Karpas-422 (cell line): ENCODE results near the gene NIPA2. TPM values are rescaled to one million over a fixed set of nuclear protein-coding genes. Genes with fewer than 3 reads are reported as not detected.

ENCODE experiments used
- DNase-seq: peaks from one replicate; pipeline ENCODE4 v3.0.0-alpha.2; 2015
- H2AFZ ChIP-seq: fragments of 200-600 bp; sonication (generic); 2 replicates; pipeline ENCODE4 v1.6.1; 2014; ENCODE audit warnings: antibody characterized with exemption, low read length, mixed read lengths
- H3K27ac ChIP-seq: fragments of 200-600 bp; sonication (generic); 2 replicates; pipeline ENCODE4 v1.5.1; 2014; ENCODE audit warnings: mild to moderate bottlenecking, low read length, moderate library complexity
- H3K27me3 ChIP-seq: fragments of 200-600 bp; sonication (generic); 2 replicates; pipeline ENCODE4 v1.6.1; 2014; ENCODE audit warnings: low read length, mixed read lengths
- H3K36me3 ChIP-seq: fragments of 200-600 bp; sonication (generic); 2 replicates; pipeline ENCODE4 v1.6.1; 2014; ENCODE audit warnings: low read length, mixed read lengths; ENCODE audit not compliant: insufficient read depth
- H3K4me1 ChIP-seq: fragments of 200-600 bp; sonication (generic); 2 replicates; pipeline ENCODE4 v1.6.1; 2014; ENCODE audit warnings: mild to moderate bottlenecking, low read length, mixed read lengths
- H3K4me2 ChIP-seq: fragments of 200-600 bp; sonication (generic); 2 replicates; pipeline ENCODE4 v1.6.1; 2014; ENCODE audit warnings: low read length, low read depth, mild to moderate bottlenecking; ENCODE audit not compliant: poor library complexity, severe bottlenecking
- H3K4me3 ChIP-seq: fragments of 200-600 bp; sonication (generic); 2 replicates; pipeline ENCODE4 v1.5.1; 2014; ENCODE audit warnings: mild to moderate bottlenecking, antibody characterized with exemption, low read length, mixed read lengths
- H3K79me2 ChIP-seq: fragments of 200-600 bp; sonication (generic); 2 replicates; pipeline ENCODE4 v1.6.1; 2014; ENCODE audit warnings: mild to moderate bottlenecking, low read length, mixed read lengths
- H3K9ac ChIP-seq: fragments of 200-600 bp; sonication (generic); 2 replicates; pipeline ENCODE4 v1.6.0; 2014; ENCODE audit warnings: low read length
- H3K9me2 ChIP-seq: fragments of 200-600 bp; sonication (generic), shearing (Covaris generic); replicated peaks from 2 replicates; pipeline ENCODE4 v1.6.0; 2014; ENCODE audit warnings: mild to moderate bottlenecking, low read length, moderate library complexity; ENCODE audit not compliant: insufficient read depth
- H3K9me3 ChIP-seq: fragments of 300-700, 200-600 bp; sonication (generic); 2 replicates; pipeline ENCODE4 v1.6.1; 2014; ENCODE audit warnings: low read length, mixed read lengths
- H4K20me1 ChIP-seq: fragments of 200-600 bp; sonication (generic); 2 replicates; pipeline ENCODE4 v1.6.1; 2014; ENCODE audit warnings: mild to moderate bottlenecking, antibody characterized with exemption, low read length, low read depth; ENCODE audit not compliant: insufficient read depth
- total RNA-seq: library from RNA; depleted of rRNA; stranded (reverse); fragments of >200 nt; shearing (Covaris generic); gene quantifications from 2 replicates; pipeline ENCODE4 v1.2.3, GENCODE V29; 2014; ENCODE audit warnings: low replicate concordance

Gene NIPA2
- total RNA-seq, 1 experiment from 2014 or later, result 76.7 TPM

DNA sequence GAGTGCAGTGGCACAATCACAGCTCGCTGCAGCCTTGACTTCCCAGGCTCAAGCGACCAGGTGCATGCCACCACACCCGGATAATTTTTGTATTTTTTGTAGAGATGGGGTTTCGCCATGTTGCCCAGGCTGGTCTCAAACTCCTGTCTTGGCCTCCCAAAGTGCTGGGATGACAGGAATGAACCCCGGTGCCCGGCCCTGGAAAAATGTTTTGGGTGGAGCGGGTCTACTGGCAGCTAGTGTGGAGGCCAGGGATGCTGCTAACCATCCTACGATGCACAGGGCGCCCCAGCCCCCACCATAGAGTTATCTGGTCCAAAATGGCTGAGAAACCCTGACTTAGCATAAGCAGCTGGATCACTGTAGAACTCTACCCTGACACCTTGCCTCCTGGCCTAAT is 35.4 kb downstream of the NIPA2 start:
- Histone ChIP-seq H4K20me1 (no peaks in the 10 kb centered on the region), H2AFZ (no peak overlapping the region), H3K4me3 (no peak overlapping the region), H3K27ac (no peak overlapping the region), H3K79me2 (no peaks in the 10 kb centered on the region), H3K9ac (no peak overlapping the region), H3K27me3 (no peaks in the 10 kb centered on the region), H3K4me2 (no peak overlapping the region), H3K4me1 (no peaks in the 10 kb centered on the region), H3K36me3 (peaks cover 6% of the 10 kb centered on the region), H3K9me3 (no peaks in the 10 kb centered on the region), H3K9me2 (no peaks in the 10 kb centered on the region)
- no peak for DNase-seq

DNA sequence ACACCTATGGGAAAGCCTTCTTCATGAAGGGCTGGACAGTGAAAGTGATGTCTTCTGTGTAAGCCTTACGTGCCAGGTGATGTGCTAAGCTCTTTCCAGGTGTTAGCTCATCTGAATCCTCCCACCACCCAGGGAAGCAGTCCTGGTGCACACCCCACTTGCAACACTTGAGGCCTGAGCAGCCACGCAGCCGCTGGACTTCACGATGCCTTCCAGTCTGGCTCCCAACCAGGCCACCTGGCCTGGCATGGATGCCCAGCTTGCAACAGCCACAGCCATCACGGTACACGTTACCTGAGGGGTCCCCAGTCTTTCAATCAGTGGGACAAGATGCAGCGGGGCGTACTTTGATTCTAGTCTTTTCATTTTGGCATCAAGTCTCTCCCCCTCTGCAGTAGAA is 35.8 kb downstream of the NIPA2 start:
- Histone ChIP-seq H3K27ac (no peak overlapping the region), H3K36me3 (peaks cover 2% of the 10 kb centered on the region; the same call in 1 of the 2 replicates), H3K4me1 (no peaks in the 10 kb centered on the region), H3K4me3 (no peak overlapping the region), H2AFZ (no peak overlapping the region), H4K20me1 (no peaks in the 10 kb centered on the region), H3K27me3 (no peaks in the 10 kb centered on the region), H3K4me2 (no peak overlapping the region), H3K9ac (no peak overlapping the region), H3K9me2 (no peaks in the 10 kb centered on the region), H3K79me2 (no peaks in the 10 kb centered on the region), H3K9me3 (no peaks in the 10 kb centered on the region)
- no peak for DNase-seq

DNA sequence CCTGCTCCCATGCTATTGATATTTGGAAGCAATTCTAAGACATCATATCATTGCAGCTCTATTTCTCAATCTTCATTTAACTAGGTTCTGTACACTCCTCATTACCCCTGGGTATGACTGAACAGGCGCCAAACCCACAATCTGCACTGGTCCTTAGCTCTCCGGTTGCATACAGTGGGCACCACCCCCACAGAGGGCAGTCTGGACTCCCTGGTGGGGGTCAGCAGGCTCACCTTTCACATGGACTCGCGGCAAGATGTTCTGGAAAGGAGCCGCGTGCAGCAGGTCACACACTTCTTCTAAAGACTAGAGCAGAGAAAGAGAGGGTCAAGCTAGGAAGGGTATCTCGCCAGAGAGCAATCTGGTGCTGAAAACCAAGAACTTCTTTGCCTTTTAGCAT is 36.5 kb downstream of the NIPA2 start:
- DNase-seq, result no peak
- Histone ChIP-seq H4K20me1 (no peaks in the 10 kb centered on the region), H2AFZ (no peak overlapping the region)

DNA sequence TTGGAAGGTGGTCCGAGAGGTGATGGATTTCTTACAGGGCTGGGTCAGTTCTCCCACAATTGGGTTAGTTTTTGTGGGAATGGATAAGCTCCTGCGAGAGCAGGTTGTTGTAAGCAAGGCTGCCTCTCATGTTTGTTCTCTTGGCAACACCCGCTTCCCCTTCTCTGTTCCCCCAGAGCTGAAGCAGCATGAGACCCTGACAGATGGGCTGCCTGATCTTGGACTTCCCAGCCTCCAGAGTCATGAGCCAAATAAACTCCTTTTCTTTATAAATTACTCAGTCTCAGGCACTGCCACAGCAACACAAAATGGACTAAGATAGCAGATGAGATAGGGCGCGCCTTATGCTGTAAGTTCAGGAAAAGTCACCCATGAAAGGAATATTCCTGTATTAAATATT is 38.7 kb downstream of the NIPA2 start:
- Histone ChIP-seq H3K4me2 (no peak overlapping the region), H3K27ac (no peak overlapping the region), H3K27me3 (no peaks in the 10 kb centered on the region), H3K4me3 (no peak overlapping the region), H4K20me1 (no peaks in the 10 kb centered on the region), H3K36me3 (no peaks in the 10 kb centered on the region), H2AFZ (no peak overlapping the region), H3K79me2 (no peaks in the 10 kb centered on the region), H3K9ac (no peak overlapping the region), H3K9me3 (no peaks in the 10 kb centered on the region), H3K4me1 (no peaks in the 10 kb centered on the region), H3K9me2 (no peaks in the 10 kb centered on the region)
- DNase-seq, result no peak

More for the DNA sequence above, 36.5 kb downstream of the NIPA2 start:
- no peaks in the 10 kb centered on the region for H3K9me2 ChIP-seq
- no peaks in the 10 kb centered on the region for H3K9me3 ChIP-seq
- no peaks in the 10 kb centered on the region for H3K4me1 ChIP-seq
- H3K4me2 ChIP-seq, result no peak overlapping the region
- H3K4me3 ChIP-seq, result no peak overlapping the region
- no peaks in the 10 kb centered on the region for H3K36me3 ChIP-seq
- H3K79me2 ChIP-seq, result no peaks in the 10 kb centered on the region
- H3K9ac ChIP-seq, result no peak overlapping the region
- no peak overlapping the region for H3K27ac ChIP-seq
- no peaks in the 10 kb centered on the region for H3K27me3 ChIP-seq

DNA sequence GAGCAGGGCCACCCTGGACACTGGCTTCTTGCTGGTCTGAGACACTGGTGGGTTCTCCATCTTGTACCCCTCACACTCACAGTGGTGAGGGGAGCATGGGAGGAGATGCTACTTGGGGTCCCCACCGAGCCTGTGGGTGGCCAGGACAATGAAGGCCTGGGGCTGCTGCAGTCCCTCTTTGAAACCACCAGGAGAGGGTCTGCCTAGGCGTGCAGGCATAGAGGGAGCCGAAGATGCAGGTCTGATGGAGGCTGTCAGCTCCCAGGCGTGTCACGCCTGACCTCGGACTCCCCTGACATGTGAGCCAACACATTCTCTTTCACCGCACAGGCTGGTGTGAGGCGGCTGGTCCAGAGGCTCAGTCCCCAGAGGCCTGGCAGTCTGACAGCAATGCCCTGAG is 39.1 kb downstream of the NIPA2 start:
- no peak overlapping the region for H2AFZ ChIP-seq
- H3K9me3 ChIP-seq, result no peaks in the 10 kb centered on the region
- no peaks in the 10 kb centered on the region for H4K20me1 ChIP-seq
- H3K4me1 ChIP-seq, result no peaks in the 10 kb centered on the region
- no peaks in the 10 kb centered on the region for H3K79me2 ChIP-seq
- no peak overlapping the region for H3K4me3 ChIP-seq
- no peak overlapping the region for H3K4me2 ChIP-seq
- H3K27me3 ChIP-seq, result no peaks in the 10 kb centered on the region
- no peak for DNase-seq
- no peak overlapping the region for H3K9ac ChIP-seq
- H3K36me3 ChIP-seq, result no peaks in the 10 kb centered on the region
- H3K9me2 ChIP-seq, result no peaks in the 10 kb centered on the region
- no peak overlapping the region for H3K27ac ChIP-seq

DNA sequence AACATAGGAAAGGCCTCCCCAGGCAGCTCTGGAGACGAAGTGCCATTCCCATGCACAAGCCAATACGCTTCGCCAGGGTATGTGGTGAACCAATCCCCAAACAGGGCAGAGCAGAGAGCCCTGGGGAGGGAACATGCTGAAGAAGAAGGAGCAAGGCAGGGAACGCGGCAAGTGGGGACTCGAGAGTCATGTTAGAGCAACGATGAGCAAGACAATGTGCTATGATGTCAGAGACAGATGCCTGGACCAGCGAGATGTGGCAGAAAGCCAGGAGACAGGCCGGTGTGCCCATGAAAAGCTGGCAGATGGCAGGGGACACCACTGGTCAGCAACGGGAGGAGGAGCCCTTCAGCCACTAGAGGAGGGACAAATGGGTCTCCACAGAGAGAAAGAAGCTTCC is 39.6 kb downstream of the NIPA2 start:
- H3K9me2 ChIP-seq, result no peaks in the 10 kb centered on the region
- H3K27ac ChIP-seq, result no peak overlapping the region
- H4K20me1 ChIP-seq, result no peaks in the 10 kb centered on the region
- H3K9ac ChIP-seq, result no peak overlapping the region
- no peak overlapping the region for H3K4me2 ChIP-seq
- H3K9me3 ChIP-seq, result no peaks in the 10 kb centered on the region
- no peak overlapping the region for H3K4me3 ChIP-seq
- no peak overlapping the region for H2AFZ ChIP-seq
- no peaks in the 10 kb centered on the region for H3K79me2 ChIP-seq
- no peaks in the 10 kb centered on the region for H3K36me3 ChIP-seq
- H3K4me1 ChIP-seq, result no peaks in the 10 kb centered on the region
- no peaks in the 10 kb centered on the region for H3K27me3 ChIP-seq
- no peak for DNase-seq

DNA sequence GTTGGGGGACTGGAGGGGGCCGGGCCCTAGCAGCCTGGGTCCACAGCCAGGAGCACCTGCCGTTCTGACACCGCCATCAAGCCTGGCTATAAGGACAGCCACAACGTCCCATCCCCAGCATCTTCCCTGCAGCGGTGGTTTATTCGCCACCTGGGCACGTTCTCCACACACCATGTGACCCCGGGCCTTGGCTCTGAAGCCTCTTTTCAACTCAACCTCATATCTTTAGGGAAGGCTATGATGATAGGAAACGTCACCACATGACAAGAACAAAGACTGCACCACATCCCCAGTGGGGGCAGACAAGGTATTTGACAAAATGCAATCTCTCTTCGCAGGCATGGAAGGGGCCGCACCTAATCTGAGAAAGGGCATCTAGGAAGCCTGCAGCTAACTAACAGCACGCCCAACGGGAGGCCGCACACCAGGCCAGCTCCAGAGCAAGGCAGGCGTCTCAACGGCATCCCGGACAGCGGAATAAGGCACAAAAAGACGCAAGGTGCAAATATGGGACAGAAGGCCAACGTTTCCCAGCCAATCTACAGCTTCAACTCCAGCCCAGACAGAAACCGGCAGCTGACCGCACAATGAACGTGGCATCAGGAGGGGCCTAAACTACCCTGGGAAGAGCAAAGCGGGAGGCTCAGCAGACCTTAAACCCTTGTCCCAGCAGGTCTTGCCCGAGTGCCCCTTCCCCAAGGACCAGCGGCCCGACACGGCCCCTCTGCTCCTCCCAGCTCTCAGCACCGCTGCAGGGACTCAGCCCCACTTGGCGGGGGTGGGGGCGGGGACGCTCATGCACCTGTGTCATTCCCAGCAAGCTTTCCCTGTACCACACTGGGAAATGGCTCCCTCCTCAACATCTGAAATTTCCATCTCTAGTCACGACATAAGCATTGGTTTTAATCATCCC is 41.9 kb downstream of the NIPA2 start:
- Histone ChIP-seq H3K36me3 (no peaks in the 10 kb centered on the region), H3K4me3 (no peak overlapping the region), H3K9ac (no peak overlapping the region), H3K9me2 (no peaks in the 10 kb centered on the region), H2AFZ (no peak overlapping the region), H4K20me1 (no peaks in the 10 kb centered on the region), H3K9me3 (no peaks in the 10 kb centered on the region), H3K4me2 (no peak overlapping the region), H3K4me1 (no peaks in the 10 kb centered on the region), H3K79me2 (no peaks in the 10 kb centered on the region), H3K27me3 (no peaks in the 10 kb centered on the region), H3K27ac (no peak overlapping the region)
- DNase-seq, result no peak

DNA sequence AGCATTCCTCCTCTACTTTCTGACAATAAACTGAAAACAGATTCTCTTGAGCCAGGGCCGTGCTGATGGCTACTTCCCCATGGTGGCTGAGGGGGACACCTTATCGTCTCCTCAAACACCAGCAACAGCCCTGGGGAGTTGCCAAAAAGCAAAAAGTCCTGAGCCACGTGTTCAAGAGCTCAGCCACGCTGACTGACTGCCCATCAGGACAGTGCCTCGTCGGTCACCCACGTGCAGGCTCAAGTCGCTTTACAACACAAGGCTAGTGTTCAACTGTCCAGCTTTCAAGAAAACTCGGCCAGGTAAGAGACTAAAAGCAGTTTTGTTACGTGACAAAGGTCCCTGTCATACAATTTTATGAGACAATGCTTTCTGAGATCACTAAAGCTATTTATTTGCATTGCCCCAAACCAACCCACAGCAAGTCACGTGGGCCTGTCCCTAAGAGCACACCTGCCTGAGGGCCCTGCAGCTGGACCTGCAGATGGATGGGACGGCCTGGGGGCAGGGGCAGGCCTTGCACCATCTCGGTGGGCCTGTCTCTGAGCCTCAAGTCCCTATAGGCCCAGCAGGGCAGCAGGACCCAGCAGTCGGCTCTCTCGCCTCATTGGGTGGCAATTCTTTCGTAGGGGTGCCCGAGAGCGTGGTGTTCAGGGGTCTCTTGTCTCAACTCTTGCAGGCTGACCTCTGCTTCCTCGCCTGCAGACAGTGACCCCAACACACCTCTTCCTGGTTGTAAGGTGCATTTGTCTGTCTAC is 42.7 kb downstream of the NIPA2 start:
- H2AFZ ChIP-seq, result no peak overlapping the region
- no peaks in the 10 kb centered on the region for H3K9me3 ChIP-seq
- H3K4me2 ChIP-seq, result no peak overlapping the region
- H3K9ac ChIP-seq, result no peak overlapping the region
- H3K9me2 ChIP-seq, result no peaks in the 10 kb centered on the region
- H3K4me1 ChIP-seq, result no peaks in the 10 kb centered on the region
- no peaks in the 10 kb centered on the region for H3K36me3 ChIP-seq
- H4K20me1 ChIP-seq, result no peaks in the 10 kb centered on the region
- no peaks in the 10 kb centered on the region for H3K79me2 ChIP-seq
- no peak for DNase-seq
- H3K27me3 ChIP-seq, result no peaks in the 10 kb centered on the region
- H3K4me3 ChIP-seq, result no peak overlapping the region
- H3K27ac ChIP-seq, result no peak overlapping the region
